ENCODE measurements around the gene RAB8A.

The RAB8A gene

DNA sequence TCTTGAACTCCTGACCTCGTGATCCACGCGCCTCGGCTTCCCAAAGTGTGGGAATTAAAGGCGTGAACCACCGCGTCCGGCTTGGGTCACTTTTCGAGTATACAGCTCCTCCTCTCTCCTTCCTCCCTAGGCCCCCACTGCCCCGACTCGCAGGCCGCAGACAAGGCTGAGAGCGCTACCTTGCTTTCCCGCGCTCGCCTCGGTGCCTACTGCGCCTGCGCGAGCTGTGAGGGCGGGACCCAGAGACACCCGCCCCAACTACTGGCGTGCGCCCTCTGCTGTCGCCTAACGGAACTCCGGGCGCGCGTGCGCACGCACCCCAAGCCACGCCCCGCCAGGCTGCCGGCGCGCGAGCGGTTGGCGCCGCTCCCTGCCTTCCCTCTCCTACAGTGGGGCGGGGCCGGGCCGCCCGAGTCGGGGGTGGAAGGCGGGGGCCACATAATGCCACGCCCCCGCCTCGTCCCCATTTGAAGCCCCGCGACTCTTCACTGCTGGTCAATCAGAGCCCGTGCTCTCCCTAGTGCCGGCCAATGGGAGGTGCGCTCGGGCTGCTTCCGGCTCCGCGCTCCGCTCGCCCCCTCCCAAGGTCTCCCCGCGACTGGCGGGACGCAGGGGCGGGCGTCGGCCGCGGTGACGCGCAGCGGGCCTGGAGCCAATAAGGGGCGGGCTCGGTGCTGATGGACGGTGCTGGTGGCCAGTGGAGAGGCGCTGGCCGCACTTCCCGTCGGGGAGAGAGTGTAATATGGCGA, at the start of gene RAB8A:
TSS of gene RAB8A (plus strand) at position 730 of the 749 bp plus-strand sequence. CDS start at position 743, 13 bp downstream.
- DNase-seq (ENCODE audit: low read depth), result peak; percentile 99
- TF ChIP-seq, protein P1, sequence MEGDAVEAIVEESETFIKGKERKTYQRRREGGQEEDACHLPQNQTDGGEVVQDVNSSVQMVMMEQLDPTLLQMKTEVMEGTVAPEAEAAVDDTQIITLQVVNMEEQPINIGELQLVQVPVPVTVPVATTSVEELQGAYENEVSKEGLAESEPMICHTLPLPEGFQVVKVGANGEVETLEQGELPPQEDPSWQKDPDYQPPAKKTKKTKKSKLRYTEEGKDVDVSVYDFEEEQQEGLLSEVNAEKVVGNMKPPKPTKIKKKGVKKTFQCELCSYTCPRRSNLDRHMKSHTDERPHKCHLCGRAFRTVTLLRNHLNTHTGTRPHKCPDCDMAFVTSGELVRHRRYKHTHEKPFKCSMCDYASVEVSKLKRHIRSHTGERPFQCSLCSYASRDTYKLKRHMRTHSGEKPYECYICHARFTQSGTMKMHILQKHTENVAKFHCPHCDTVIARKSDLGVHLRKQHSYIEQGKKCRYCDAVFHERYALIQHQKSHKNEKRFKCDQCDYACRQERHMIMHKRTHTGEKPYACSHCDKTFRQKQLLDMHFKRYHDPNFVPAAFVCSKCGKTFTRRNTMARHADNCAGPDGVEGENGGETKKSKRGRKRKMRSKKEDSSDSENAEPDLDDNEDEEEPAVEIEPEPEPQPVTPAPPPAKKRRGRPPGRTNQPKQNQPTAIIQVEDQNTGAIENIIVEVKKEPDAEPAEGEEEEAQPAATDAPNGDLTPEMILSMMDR (conservative IDR thresholded peaks at IDR 0.05; ENCODE audit: low read length), result peak; percentile 64
- peak within 1 kb of the TSS; percentile 92 for H3K4me3 ChIP-seq (ENCODE audit: low read length)

DNA sequence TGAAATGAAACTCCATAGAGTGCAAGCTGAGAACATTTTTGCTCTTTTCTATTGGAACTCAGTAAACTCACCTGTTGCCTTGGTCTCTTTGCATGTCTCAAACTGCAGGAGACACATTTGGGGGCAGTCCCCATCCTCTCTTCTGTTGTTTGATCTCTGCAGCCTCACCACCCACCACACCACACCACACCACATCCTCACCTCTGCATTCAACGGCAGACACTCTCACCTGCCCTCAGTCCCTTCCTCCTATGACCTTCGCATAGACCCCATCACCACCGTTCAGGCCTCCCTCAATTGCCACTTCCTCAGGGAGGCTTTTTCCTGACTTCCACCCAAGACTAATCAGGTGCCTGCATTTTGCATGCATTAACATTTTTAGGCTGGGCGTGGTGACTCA, 49.7 kb upstream of the RAB8A start:
- no peak for DNase-seq (ENCODE audit: low read depth)
- H3K4me3 ChIP-seq (ENCODE audit: low read length), result no peak overlapping the region
- TF ChIP-seq, protein P1 (conservative IDR thresholded peaks at IDR 0.05; ENCODE audit: low read length), result no peak

DNA sequence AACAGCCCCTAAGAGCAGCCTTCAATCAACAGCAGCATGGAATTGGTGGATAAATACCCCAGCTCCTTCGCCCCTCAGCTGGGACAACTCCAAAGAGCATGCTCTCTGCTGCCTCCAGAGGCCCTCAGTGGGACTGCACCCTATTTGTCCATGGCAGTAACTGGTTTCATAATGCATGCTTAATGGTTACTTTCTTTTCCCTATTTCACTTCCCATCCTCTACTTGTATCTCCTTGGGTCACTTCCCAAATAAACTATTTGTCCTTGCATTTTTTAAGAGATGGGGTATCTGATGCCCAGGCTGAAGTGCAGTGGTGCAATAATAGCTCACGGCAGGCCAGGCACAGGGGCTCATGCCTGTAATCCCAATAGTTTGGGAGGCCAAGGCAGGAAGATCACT, 48.9 kb upstream of the RAB8A start:
- no peak overlapping the region for H3K4me3 ChIP-seq (ENCODE audit: low read length)
- no peak for DNase-seq (ENCODE audit: low read depth)
- TF ChIP-seq, protein P1 (conservative IDR thresholded peaks at IDR 0.05; ENCODE audit: low read length), result peak; percentile 88

DNA sequence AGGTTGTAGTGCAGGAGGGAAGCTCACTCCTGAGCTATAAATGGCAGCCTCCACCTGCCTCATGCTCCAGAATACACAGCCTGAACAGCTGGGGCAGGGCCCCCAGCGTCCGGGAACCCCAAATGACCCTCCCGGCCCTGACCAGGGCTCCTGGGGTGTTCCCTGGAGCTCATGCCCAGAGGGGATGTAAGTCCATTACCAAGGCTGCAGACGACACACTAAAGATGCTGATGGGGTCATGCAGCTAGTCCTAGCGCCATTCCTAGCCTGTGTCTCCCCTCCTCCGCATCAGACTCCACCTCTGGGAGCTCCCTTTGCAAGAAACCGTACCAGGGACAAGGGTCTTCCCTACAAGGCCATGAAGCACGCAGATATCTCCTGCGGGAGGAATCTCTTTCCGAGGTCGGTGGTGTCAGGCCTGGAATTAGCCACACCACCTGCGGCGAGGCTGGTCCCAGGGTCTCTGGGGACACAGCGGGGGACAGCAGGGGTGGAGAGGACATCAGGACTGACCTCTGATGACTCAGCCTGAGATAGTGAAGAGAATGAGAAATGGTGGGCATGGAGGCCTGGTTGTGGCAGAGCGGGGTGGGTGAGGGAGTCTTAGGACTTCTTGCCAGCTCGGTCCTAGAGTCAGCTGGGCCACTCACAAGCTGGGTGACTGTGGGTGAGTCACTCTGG, 47.3 kb upstream of the RAB8A start:
- TF ChIP-seq, protein P1 (conservative IDR thresholded peaks at IDR 0.05; ENCODE audit: low read length), result no peak
- no peak overlapping the region for H3K4me3 ChIP-seq (ENCODE audit: low read length)
- no peak for DNase-seq (ENCODE audit: low read depth)

DNA sequence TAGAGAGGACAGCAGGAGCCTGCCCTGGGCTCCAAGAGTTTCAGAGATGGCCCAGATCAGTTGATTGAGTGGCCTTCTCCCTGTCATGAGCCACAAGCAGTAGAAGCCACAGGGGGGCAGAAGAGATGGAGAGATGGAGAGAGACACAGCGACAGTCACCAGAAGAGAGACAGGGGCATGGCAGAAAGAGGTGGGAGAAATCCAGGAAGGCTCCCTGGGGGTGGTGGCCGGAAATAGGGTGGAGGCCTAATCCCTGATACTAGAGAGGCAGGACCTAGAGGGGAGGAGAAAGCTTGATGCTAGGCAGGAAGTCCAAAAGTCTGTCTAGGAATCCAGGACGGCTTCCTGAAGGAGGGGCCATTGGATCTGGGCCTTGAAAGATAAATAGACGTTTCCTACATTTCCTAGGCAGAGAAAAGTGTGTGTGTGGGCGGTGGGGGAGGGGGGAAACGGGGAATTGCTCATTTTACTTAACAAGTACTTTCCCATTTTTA, 45.0 kb upstream of the RAB8A start:
- peak; percentile 53 for DNase-seq (ENCODE audit: low read depth)
- H3K4me3 ChIP-seq (ENCODE audit: low read length), result no peak overlapping the region
- TF ChIP-seq, protein P1 (conservative IDR thresholded peaks at IDR 0.05; ENCODE audit: low read length), result peak; percentile 30

DNA sequence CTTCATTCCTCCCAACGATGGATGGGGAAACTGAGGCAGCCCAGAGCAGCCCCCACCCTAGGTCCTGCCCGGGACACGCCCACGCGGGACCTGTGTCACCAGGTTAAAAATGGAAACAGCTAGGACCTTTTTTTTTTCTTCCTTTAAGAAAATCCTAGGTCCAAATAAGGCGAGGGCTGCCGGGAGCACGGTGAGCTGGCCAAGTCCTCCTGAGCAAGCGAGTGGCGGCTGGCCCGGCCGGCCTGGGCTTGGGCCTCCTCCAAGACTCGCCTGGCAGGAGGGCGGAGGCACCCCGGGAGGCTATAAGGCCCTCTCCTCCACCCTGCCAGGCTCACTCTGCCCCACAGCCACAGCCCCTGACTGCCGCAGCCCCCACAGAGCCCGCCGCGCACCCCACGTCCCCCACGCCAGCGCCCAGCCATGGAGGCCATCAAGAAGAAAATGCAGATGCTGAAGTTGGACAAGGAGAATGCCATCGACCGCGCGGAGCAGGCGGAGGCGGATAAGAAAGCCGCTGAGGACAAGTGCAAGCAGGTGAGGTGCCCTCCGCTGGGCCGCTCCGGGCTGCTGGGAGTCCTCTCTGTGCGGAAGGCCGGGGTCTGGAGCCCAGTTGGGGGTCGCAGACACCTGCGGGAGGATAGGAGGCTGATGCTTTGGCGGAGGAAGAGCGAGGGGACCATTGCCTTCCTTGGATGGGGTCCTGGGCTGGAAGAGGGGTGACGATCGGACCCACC, 44.3 kb upstream of the RAB8A start:
- TF ChIP-seq, protein P1 (conservative IDR thresholded peaks at IDR 0.05; ENCODE audit: low read length), result no peak
- peak; percentile 88 for DNase-seq (ENCODE audit: low read depth)
- H3K4me3 ChIP-seq (ENCODE audit: low read length), result peak overlapping the region; percentile 57
